Limb (tissue), 2 donors: ENCODE data around the gene TACC2.

Experiments used
- DNase-seq, 2 donors: peaks; one replicate each; pipeline ENCODE4 v3.0.0-alpha.2; 2016; ENCODE audit errors: extremely low spot score in 2 of 2

Gene TACC2

GRCh38 chr10:122029499-122030199 is 40.7 kb downstream of the TACC2 start:
- DNase-seq: no peak

GRCh38 chr10:122030200-122030552 is 41.2 kb downstream of the TACC2 start:
- no peak for DNase-seq

- DNase-seq: no peak
Observed at GRCh38 chr10:122033224-122033926, 44.4 kb downstream of the TACC2 start.

GRCh38 chr10:122034149-122034756 is 45.3 kb downstream of the TACC2 start:
- DNase-seq: no peak

GRCh38 chr10:122040786-122041185 is 51.8 kb downstream of the TACC2 start:
- DNase-seq: no peak

GRCh38 chr10:122042836-122043235 is 53.9 kb downstream of the TACC2 start:
- no peak for DNase-seq

GRCh38 chr10:122044045-122044661 is 55.2 kb downstream of the TACC2 start:
- peak; percentile 54 to 65 for DNase-seq

- peak; percentile 50 to 85 for DNase-seq
Observed at GRCh38 chr10:122044713-122045112, 55.8 kb downstream of the TACC2 start.

GRCh38 chr10:122045212-122045611 is 56.2 kb downstream of the TACC2 start:
- no peak for DNase-seq

GRCh38 chr10:122047560-122047959 is 58.6 kb downstream of the TACC2 start:
- no peak for DNase-seq

- DNase-seq: no peak
Observed at GRCh38 chr10:122049076-122049475, 60.1 kb downstream of the TACC2 start.

GRCh38 chr10:122050311-122050710 is 61.3 kb downstream of the TACC2 start:
- DNase-seq: no peak

- no peak for DNase-seq
Observed at GRCh38 chr10:122050811-122051210, 61.8 kb downstream of the TACC2 start.

GRCh38 chr10:122051609-122052385 is 62.8 kb downstream of the TACC2 start:
- peak in 1 of 2 donors; percentile 51 for DNase-seq

- no peak for DNase-seq
Observed at GRCh38 chr10:122052701-122053100, 63.7 kb downstream of the TACC2 start.

GRCh38 chr10:122053314-122053713 is 64.4 kb downstream of the TACC2 start:
- DNase-seq: no peak

GRCh38 chr10:122054048-122055025 is 65.4 kb downstream of the TACC2 start:
- peak in 1 of 2 donors; percentile 50 for DNase-seq

GRCh38 chr10:122055252-122055651 is 66.3 kb downstream of the TACC2 start:
- DNase-seq: no peak

GRCh38 chr10:122056431-122057094 is 67.6 kb downstream of the TACC2 start:
- no peak for DNase-seq
